ENCODE data around the gene LRRC28.
"Not testable (repeated sequence)": the region's sequence is repeated elsewhere in the genome, so short reads cannot be mapped to it uniquely, and the experiment has no call there.

Gene LRRC28

DNA sequence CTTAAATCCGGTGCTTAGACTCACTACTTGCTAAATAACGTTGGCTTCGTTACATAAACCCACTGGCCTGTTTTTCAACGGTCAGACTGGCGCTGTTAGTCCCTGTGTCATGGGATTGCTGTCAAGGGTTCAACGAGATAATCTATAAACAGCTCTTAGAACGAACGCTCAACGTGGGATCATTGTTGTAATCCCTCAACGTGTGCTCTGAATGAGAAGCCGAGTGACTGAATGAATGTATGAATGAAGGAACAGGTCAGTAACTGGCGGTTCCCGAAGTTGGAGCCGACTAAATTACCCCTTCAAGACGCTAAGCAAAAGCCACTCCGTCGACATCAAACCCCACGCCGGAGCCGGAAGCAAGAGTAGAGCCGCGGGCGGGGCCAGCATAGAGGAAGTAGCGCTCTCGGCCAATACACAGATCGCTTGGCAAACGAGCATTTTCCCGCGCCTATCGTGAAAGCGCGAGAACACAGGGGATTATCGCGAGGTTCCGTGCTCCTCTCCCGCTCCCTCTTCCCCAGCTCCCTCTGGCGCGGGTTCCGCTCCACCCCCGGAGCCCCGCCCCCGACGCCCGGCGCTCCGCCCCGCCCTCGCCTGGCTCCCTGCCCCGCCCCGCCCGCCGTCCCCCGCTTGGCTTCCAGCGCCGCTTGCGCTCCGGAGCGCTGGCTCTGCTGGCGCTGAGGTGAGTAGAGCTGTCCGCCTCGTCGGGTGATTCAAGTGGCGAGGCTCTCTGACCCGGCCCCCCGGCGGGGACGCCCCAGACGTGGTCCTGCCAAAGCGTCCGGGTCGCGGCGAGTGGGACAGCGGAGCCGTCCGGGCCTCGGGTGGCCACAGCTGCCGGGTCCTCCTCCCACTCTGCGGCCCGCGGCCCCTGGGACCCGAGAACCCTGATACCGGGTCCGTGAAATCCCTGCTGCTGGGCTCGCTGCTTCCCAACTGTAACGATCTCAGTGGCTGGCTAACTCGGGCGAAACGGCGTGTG lies at the start of gene LRRC28:
Gene LRRC28 (plus strand): TSS at position 625 of the 985 bp plus-strand sequence. CDS start 4,477 bp downstream, outside the sequence.
- DNase-seq, result peak; percentile 99

DNA sequence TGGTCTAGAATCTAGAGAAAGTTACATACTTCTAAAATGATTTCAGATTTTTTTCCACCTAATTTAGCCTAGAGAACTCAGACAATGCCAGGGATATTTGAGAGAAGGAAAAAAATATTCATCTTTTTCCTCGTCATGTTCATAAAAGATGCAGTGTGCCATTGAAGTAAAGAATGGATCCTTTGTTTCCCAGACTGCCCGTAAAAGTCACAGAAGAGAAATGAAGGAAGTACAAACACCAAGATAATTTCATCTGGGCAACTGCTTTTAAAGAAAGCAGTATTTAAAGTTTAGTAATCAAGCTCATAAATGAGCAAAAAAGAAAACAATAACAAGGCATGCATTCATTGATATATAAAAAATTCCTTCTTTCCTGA lies 49.1 kb upstream of the LRRC28 start:
- DNase-seq, result no peak

DNA sequence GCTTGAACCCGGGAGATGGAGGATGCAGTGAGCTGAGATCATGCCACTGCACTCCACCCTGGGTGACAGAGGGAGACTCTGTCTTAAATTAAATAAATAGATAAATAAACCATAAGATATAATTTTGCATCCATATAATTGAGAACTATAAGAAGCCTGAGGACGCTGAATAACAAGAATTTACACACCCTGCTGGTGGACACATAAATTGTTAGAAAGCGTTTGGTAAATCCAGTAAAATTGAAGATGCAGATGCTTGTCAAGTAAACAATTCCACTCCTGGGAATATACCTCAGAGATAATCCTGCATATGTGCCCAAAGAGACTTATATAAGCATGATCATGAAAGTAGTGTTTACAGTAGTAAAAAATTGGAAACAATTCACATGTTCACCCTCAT lies 43.6 kb upstream of the LRRC28 start:
- no peak for DNase-seq

DNA sequence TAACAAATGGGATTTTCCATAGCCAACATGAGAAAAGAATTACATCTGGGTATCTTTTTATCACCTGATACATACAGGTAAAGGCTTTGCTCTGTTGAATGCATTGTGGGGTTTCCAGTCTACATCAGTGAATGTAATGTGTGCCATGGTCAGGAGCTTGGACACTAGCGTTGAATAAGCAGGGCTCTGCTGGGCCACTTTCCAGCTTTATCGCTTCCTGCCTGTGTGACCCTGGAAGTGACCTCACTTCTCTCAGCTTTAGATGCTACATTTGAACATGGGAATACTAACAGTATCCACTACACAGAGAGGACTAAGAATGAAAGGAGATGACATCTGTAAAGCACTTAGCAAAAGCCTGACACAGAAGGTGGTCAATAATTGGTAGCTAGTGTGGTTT lies 42.0 kb upstream of the LRRC28 start:
- DNase-seq, result no peak

DNA sequence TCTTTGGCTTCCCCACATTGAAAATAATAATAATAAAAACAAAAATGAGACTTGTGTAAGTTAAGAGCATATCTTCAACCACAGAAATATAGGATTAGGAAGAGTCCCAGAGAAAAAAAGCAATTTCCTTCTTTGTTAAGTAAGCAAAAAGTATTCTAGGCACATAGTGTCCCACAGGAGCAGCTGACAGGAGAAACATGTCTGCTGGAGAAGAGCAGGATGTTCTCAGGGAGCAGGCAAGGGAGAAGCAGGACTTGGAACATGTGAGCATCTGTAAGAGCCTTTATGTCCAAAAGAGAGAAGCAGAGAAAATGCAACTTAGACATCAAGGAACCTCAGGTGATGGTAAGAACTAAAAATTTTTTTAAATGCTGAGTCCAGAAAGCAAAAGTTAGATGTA lies 40.9 kb upstream of the LRRC28 start:
- no peak for DNase-seq

DNA sequence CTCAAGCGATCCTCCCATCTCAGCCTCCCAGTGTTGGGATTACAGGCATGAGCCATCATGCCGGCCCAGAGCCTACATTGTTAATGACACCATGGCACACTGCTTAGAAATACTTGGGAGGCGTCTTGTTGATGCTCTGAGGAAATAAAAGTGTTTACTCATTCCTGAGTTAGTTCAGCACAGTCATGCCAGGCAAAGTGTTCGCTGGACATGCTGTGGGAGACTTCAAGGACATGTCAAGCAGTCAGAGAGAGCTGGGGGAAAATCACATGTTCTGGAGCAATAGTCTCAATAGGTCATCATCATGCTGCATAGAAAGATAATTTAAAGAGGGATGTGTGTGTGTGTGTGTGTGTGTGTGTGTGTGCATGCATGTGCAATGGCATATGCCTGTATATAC lies 39.4 kb upstream of the LRRC28 start:
- no peak for DNase-seq

DNA sequence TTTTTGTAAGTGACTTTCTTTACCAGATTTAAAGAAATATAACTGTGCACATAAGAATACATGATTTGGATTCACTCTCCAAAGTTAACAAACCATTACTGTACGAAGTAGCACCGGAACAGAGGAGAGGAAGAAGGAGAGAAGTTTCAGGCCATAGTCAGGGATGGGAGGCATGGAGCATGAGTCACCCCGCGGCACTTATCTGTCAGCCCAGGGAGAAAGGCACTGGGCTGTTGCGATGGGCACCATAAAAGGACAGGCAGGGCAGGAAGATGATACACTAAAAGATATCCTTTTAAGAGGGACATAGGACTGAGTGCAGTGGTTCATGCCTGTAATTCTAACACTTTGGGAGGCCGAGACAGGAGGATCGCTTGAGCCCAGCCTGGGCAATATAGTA lies 38.9 kb upstream of the LRRC28 start:
- DNase-seq, result no peak

DNA sequence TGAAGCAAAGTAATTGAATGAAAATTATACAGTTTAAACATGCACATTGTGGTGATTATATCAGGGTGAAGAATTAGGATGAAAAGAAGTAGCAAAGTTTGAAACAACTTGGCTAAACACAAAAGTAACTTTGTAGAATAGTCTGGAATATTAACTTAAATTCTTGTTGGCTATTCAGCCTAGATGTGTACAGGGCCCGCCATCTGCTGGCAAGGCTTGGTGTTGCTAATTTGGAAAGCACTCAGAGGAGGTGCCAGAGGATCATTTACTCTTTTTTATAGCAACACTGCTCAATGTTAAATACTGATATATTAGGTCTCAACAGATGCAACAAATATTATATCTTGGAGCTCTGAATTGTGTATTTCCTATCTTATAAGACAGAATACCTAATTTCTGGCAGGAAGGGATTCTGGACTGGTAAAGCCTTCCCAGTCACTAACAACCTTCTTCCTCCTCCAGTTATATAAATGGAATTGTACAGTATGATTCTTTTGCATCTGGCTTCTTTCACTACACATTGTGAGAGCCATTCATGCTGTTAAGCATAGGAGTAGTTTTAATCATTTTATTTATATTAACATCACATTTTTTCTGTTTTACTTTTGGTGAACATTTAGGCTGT lies 38.0 kb upstream of the LRRC28 start:
- DNase-seq, result peak; percentile 82

DNA sequence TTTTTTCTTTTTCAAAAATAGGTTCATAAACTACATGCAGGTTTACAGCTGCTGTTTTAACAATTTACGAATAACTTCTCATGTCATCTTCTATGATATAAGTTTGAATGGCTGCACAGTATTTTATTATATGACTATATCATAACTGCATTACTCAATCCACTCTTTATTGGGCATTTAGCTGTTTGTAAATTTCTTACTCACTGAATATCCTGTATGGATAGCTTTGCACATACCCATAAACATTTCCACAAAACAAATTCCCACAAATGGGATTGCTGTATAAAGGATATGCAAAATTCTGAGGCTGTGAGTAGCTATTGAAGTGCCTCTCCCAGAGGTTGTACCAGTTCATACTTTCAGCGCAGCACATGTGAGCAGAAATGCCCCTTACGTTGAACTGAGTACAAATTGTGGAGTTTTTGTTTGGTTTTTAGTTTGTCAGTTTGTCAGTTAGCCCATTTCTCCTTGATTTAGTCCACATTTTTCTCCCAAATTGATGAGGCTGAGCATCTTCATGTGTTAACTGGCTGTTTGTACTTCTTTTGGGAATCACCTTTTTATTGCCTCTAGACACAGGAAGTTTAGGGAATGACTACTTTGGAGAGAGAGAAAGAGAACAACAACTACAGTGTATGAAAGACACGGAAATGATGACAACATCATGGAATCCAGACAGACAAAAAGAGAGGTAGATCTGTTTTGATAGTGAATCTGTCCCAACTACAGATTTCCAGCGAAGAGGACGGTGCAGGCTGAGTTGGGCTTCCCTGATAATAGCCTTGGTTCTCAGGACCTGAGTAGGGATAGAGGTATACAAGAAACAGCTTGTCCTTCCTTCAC lies 26.7 kb upstream of the LRRC28 start:
- DNase-seq, result no peak

DNA sequence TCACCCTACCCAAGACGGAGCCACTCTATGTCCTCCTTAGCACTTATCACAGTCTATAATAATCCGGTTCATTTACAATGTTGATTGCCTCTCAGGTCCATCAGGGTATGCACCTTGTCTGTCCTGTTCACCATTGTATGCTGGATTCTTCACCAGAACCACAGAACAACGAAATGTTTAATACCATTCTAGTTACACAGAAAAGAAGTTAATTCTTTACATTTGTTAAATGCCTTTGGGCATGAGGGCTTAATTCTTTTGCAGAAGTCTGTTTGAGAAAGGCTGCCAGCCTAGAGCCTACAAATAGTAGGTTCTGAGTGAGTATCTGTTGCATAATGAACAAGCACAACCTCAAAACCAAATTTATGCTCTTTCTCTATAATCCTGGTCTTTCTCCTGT lies 24.5 kb upstream of the LRRC28 start:
- DNase-seq, result no peak

DNA sequence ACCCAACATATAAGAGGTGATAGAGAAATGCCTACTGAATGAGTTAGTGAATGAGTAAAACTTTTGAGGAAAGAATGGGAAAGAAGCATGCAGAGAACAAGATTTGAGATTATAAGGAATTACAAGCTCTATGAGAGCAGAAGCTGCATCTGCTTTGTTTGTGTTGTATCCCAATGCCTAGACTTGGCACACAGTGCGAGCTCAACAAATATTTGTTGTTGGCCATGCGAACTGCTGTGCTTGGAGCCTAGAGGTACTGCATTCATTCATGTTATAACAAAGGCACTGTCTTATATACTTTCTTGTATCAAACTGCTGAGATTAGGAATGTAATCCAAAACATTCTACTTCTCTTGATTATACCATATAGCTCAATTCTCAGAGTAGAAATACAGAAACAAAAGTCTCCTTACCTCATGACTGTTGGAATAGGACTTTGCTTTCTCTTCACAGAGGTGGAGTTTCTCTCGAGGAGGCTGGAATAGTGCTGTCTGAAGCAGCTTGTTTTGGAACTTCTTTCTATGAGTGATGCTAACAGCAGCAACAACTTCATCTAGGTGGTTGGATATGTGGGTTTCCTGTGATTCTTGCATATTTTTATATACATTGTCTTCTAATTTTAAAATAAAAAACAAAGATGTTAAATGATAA lies 23.0 kb upstream of the LRRC28 start:
- DNase-seq, result no peak

DNA sequence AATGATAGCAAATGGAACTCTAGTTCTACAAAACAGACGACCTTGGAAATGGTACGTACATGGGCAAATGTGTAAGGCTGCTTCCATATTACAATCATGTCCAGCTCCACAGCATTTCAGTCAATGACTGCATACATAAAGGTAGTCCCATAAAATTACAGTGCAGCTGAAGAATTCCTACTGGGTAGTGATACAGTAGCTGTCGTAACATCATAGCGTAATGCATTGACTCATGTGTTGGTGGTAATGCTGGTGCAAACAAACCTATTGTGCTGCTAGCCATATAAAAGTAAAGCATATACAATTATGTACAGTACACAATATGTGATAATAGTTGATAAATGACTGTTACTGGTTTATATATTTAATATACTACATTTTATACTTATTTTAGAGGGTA lies 20.4 kb upstream of the LRRC28 start:
- no peak for DNase-seq

DNA sequence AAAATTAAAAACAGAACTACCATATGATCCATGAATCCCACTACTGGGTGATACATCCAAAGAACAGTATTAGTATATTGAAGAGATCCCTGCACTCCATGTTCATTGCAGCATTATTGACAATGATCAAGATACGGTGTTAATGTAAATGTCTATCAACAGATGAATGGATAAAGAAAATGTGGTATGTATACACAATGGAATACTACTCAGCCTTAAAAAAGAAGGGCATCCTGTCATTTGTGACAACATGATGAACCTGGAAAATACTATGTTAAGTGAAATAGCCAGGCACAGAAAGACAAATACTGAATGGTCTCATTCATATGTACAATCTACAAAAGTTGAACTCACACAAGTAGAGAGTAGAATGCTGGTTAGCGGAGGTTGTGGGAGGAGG lies 18.5 kb upstream of the LRRC28 start:
- DNase-seq, result no peak

DNA sequence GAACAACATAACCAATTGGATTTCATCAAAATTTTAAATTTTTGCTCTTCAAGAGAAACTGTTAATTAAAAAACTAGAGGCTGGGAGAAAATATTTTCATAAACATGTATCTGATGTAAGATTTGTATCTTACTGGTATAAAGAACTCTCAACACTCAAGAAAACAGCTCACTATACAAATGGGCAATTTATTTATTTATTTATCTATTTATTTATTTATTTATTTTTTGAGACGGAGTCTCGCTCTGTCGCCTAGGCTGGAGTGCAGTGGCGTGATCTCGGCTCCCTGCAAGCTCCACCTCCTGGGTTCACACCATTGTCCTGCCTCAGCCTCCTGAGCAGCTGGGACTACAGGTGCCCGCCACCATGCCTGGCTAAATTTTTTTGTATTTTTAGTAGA lies 17.1 kb upstream of the LRRC28 start:
- not testable (repeated sequence) for DNase-seq

DNA sequence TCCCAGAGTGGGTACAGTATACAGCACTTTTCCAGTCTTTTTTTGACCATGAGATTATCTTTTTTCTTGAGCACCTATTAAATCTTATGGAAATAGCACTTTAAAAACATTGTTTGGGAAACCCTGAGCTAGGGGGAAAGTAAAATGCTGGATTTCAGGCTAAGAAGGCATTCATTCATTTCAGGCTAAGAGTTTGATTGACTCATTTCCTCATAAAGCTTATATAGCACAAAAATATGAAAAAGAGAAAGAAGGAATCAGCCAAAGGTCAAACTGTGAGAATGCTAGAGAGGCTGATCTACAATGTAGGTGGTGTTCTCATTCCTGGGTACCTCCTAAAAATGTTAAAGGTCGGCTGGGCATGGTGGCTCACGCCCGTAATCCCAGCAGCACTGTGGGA lies 12.4 kb upstream of the LRRC28 start:
- DNase-seq, result no peak

DNA sequence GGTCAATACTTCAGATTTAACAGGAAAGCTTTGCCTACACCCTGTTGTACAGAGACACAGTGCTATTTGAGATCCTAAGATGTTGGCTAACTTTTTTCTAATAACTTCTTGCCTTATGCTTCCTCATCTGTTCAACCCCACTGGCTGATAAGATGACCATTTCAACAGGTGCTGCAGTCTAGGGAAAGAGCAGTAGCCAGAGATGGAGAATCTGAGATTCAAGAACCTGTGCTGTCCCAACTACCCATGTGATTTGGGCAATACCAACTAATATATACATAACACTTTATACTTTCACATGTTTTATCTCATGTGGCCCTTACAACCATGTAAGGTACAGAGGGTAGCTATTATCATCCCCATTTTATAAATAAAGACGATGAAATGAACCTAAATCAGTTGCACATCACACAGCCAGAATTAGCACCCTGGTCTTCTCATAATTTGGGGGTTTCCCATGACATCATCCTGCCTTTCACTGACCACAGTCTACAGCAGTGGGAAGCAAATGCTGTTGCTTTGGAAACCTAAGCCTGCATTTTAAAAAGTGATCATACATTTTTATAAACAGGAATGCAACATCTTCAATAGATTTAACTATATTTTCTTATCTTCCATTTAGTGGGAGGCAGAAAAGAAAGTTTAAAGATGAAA lies 11.6 kb upstream of the LRRC28 start:
- no peak for DNase-seq

DNA sequence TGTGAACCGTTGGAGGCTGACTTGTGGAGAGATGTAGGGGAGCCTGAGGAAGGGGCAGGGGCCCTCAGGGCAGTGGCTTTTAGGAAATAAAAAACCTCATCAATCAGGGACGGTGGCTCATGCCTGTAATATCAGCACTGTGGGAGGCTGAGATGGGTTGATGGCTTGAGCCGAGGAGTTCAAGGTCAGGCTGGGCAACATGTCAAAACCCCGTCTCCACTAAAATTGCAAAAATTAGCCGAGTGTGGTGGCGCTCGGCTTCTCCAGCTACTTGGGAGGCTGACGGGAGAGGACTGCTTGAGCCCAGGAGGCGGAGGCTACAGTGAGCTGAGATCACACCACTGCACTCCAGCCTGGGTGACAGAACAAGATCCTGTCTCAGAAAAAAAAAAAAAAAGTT lies 9.5 kb upstream of the LRRC28 start:
- DNase-seq, result no peak

DNA sequence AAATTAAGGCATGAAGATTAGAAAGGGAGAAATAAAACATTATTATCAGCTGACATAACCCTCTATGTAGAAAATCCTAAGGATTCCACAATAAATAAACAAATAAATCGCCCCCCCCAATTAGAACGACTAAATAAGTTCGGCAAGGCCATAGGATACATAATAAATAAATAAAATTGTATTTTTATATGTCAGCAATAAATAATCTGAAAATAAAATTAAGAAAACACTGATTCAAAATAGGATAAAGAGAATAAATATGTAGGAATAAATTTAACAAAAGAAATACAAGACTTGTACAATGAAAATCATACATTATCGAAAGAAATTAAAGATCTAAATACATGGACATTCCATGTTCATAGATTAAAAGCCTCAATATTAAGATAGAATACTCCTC lies 7.0 kb upstream of the LRRC28 start:
- DNase-seq, result no peak

DNA sequence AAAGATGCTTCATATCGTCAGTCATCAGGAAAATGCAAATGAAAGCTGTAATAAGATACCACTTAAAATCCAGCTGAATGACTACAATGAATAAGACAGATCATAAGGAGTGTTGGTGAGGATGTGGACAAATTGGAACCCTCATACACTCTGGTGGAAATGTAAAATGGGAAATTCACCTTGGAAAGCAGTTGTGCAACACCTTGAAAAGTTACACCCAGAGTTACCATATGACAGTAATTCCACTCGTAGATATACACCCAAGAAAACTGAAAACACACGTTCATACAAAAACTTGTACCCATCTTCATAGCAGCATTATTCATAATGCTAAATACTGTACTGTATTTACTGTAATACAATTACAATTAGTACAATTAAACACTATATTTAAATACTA lies 4.2 kb upstream of the LRRC28 start:
- no peak for DNase-seq

DNA sequence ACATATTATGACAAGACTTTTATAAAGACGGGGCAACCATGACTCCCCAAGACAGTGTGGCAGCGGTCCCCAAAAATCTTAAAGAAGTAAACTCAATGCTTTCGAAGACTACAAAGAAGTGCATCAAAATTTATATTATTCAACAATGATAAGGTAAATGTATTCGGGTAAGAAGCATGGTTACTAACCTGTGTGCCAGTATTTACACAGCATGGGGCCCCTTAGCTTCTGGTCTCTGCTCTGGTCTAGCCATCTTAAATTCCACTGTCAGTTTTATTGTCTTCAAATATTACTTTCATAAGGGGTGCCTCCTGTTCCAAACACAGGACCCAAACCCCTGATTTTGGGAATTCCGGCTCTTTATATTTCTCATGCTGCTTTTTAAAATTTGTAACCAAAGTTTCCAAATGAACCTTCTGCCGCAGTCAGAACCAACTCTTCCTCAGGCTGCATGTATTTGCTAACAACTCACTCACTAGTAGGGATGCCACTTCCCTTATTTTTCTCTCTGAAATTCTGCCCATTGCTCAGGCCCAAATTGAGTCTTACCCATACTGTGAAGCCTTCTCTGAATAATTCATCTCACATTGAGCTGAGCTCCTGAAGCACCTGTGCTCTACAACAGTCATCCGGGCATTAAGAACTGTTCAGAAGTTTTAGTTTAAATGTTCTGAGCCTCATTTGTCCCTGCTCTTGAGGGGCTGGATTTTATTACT lies 3.1 kb upstream of the LRRC28 start:
- DNase-seq, result no peak

DNA sequence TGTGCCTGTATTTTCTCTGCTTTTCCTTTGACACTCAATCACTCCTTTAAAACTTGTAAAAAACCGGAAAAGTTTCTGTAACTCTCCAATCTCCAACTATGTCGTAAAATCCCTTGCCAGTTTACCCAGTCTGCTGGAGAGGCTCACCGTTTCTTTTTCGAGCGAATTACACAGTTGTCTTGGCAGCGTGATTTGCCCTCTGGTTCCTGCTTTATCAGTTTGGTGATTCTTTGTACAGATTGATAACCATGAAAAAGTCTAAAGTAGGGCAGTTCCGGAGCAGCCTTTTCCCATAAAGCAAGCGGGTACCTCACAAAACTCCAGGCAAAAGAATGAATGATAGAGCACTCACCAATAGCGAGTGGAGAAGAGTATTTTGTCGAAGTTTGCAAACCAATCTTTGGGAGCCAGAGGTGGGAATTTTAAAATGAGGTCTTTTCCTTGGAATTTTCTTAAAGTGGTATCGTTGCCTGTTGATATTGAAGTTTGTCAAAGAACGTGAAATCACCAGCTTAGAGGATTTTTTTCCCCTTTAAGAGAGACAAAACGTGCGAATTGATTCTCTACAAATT lies 1.9 kb upstream of the LRRC28 start, which contains the start of gene TTC23:
Gene TTC23 (minus strand): TSS at position 312 of the 572 bp plus-strand sequence. CDS start 20,869 bp downstream, outside the sequence.
- DNase-seq, result peak; percentile 76

All from right forelimb (tissue), 1 donor.